ENCODE results near the gene ATAD2B.
A peak's percentile ranks its signal among the peaks of the same experiment; 100 is the strongest.
"Not testable (repeated sequence)": the region's sequence is repeated elsewhere in the genome, so short reads cannot be mapped to it uniquely, and the experiment has no call there.

The ATAD2B gene

DNA sequence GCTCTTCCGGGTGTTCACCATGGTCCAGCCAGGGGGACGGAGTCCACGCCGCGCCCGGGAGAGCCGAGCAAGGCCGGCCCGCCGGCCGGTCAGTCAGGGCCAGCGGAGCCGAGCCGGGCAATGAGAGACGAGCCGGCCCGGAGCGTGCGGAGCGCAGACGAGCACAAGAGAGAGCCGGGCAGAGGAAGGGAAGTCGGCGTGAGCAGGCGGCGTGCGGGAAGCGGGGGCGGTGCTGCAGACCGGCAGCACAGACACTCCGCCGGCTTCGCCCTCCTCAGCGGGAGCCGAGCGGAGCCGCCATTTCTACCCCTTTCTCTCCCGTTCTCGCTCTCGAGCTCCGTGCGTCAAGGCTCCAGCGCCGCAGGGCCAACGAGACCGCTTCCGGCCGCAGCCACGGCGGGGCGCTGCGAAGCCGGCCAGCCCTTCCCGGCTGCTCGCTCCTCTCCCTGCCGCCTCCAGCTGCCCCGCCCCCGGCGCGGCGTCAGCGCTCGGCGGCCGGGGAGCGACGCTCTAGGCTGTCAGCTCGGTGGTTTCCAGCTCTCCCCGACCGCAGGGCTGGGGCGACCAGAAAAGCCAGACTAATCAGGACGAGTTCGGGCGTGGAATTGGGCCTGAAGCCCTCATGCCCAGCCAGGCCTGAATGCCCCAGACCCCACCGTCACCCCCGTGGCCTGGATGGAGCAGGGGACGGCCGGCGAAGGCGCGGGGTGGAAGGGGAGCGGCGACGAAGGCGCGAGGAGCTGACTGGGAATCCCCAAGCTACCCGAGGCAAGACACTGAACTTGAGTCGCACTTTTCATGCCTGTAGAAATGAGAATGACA lies at the start of gene ATAD2B:
TSS of gene ATAD2B (minus strand) at position 374 of the 822 bp plus-strand sequence. CDS start at position 21, 353 bp downstream.
- DNase-seq = peak; percentile 44 to 56

DNA sequence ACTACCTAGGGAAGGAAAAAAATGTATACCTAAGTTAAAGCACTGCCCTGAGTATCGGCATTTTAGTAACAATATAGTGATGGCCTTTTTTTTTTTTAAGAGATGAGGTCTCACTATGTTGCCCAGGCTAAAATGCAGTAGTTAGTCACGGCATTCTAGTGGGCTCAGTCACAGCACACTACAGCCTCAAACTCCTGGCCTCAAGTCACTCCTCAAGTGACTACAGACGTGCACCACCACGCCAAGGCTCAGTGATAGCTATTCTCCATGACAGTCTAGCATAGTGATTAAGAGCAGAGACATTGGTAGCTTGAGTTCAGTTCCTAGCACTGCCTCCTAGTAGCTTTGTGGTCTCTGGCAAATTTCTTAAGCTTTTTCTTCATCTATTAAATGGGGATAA lies 40.9 kb upstream of the ATAD2B start:
- no peak for DNase-seq

DNA sequence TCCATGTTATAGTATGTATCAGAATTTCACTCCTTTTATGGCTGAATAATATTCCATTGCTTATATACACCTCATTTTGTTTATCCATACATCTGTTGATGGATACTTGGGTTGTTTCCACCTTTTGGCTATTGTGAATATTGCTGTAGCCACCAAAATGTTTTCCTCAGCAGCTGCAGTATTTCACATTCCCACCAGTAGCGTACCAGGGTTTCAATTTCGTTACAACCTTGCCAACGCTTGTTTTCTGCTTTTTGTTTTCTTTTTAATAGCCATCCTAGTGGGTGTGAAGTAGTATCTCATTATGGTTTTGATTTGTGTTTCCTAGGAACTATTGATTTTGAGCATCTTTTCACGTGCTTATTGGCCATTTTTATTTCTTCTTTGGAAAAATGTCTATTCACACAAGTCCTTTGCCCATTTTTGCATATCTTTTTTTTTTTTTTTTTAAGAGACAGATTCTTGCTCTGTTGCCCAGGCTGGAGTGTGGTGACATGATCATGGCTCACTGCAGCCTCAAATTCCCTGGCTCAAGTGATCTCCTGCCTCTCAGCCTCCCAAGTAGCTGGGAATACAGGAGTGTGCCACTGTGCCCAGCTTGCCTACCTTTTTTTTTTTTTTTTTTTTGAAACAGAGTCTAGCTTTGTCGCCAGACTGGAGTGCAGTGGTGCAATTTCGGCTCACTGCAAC lies 27.5 kb upstream of the ATAD2B start:
- no peak for DNase-seq

DNA sequence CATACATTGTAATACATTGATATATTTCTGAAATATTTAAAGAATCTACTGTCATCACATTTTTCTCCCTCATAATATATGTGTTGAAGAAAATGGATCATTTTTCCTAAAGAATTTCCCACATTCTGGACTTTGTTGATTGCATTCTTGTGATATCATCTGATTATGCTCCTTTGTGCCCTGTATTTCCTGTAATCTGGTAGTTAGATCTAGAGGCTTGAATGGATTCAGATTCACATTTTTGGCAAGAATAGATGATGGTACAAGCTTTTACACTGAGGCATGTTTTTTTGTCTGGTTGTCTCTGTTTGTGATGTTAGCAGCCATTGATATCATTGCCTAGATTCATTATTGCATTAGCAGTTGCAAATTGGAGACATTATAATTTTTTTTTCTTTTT lies 26.7 kb upstream of the ATAD2B start:
- DNase-seq = no peak

DNA sequence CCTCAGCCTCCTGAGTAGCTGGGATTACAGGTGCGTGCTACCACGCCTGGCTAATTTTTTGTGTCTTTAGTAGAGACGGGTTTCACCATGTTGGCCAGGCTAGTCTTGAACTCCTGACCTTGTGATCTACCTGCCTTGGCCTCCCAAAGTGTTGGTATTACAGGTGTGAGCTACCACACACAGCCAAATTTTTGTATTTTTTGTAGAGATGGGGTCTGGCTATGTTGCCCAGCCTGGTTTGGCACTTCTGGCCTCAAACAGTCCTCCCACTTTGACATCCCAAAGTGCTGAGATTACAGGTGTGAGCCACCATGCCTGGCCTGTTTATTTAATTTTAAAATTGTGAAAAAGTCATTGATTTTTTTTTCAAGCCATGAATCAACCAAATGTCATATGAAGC lies 25.6 kb upstream of the ATAD2B start:
- DNase-seq = not testable (repeated sequence)

DNA sequence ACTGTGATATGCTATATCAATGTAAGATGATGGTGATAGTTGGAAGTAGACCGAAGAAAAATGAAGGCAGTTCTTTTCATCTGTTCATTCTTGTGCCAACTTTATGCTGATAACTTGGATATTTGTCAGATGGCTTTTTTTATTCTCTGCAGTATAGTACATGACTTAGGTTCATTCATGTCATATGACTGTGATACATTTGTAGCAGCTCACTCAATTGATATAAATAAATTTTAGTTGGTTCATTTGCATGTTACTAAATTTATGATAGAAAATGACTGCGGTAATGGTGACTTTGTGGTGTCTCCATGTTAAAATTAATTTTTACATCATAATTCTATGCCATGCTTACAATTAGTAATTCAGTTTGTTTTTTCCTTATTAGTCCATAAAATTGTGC lies 20.4 kb upstream of the ATAD2B start:
- DNase-seq = no peak

DNA sequence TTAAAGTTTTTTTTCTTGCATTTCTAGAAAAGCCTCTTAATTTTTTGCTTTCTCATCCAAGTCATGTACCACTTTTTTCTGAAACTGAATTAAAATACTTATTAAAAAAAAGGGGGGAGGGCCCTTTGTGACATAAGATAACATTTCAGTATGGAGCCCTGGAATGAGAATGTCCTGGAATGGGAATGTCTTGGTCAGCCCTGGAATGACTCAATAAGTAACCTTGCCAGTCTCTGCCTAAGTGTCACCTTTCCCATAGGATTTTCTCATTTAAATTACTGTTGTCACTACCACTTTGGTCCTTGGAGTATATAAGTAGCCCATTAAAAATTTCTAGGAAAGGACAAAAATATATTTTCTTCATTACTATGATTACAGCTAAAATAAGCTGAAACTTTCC lies 18.1 kb upstream of the ATAD2B start:
- no peak for DNase-seq

DNA sequence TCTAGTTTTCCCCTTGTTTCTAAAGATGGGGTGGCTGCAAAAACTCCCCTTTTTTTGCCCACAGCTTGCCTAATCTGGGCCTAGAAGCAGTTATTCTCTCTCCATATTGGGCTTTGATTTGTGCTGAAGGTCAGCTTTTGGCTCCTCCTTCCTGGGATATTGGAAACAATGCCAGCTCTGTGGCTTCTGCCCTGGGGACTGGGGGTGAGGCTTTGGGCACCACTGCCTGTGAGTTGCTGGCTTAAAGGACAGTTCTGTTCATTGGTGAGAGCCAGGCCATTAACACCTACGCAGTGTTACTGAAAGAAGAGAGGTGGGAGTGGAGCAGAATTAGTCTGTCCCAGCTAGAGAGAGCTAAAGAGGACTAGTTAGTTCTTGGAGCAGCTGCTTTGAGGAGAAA lies 17.6 kb upstream of the ATAD2B start:
- DNase-seq = no peak

DNA sequence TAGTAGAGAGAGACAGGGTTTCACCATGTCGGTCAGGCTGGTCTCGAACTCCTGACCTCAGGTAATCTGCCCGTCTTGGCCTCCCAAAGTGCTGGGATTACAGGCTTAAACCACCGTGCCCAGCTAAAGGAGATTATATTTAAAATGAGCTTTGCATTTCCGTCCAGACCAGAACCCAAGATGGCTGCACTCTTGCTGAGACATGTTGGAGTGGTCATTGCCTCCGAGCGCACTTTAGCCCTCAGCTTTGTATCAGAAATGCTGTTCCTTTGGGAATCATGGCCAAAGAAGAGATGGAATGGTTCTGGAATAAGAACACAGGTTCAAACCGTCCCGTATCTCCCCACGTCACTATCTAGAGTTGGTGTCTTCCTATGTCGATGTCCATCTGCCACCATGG lies 16.7 kb upstream of the ATAD2B start:
- DNase-seq = no peak

DNA sequence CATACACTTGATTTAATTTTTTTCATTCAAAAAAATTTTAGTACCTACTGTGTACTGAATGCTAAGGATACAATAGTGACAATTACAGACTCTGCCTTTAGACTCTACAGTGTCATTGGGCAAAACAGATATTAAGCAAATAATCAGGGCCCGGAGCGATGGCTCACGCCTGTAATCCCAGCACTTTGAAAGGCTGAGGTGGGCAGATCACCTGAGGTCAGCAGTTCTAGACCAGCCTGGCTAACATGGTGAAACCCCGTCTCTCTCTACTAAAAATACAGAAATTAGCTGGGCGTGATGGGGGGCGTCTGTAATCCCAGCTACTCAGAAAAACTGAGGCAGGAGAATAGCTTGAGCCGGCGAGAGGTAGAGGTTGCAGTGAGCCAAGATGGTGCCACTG lies 14.7 kb upstream of the ATAD2B start:
- no peak for DNase-seq

DNA sequence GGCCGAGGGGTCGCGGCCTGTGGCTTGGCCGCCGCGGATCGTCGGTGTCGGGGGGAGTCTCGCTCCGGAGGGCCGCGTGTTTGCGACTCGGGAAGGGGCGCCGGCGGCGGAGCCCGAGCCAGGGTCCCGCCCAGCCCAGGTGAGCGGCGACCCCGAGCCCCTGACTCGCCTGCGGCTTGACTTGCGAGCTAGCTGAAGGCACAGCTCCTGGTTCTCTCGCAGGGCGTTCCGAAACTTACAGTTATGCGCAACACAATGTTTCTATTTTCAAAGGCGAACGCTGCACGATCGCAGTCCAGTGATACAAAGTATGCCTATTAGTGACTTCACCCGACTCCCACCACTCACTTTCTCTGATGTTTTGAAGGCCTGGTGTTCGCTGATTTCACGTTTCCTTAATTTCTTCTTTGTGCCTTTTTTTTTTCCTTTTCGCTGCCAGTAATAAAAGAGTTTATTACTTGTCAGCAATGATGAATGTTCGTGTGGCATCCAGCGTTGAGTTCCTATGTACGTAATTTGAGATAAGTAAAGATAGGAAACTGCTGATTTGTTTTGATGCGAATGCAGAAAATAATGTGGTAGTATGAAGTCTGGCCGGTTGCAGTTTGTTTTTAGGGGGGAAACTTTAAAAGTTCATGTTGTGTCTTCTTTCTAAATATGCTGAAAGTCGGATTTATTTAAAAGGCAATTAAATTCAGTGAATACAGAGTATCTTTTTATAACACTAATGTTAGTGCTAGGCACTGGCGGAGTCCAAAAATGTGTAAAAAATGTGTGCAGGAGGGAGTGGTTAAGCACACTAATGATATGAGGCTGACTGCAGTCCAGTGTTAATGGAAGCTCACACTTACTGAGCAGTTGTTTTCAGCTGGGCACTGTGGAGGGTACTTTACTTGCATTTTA lies 14.0 kb upstream of the ATAD2B start:
- DNase-seq = no peak

DNA sequence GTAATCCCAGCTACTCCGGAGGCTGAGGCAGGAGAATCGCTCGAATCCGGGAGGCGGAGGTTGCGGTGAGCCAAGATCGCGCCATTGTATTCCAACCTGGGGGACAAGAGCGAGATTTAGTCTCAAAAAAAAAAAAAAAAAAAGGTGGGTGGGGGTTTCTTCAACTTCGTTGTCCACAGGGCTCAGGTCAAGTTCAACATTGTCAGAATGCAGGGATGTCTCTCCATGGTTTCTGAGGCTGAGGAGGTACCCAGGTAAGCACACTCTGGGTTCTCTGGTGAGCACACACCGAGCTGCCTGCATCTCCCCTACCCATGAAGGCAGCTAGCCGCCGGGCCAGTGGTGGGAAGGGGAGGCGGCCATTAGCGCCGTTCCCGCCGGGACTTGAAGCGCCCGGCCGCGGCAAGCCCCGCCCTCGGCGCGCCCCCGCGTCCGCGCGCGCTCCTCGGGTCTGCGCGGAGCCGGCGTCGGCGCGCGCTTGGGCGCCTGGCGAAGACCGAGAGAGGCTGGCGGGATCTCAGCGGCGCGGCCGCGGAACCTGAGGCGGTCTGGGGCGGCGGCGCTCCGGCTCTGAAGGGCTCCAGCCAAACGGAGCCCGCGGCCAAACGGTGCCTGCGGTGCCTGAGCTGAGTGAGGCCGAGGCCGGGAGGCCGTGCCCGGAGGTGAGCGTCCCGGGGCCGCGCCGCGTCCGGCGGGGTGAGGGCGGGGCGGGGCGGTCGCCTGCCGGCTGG lies 13.2 kb upstream of the ATAD2B start, which contains the start of gene UBXN2A:
TSS of gene UBXN2A (plus strand) at position 477 of the 731 bp plus-strand sequence. CDS start 17,852 bp downstream, outside the sequence.
- DNase-seq = no peak

DNA sequence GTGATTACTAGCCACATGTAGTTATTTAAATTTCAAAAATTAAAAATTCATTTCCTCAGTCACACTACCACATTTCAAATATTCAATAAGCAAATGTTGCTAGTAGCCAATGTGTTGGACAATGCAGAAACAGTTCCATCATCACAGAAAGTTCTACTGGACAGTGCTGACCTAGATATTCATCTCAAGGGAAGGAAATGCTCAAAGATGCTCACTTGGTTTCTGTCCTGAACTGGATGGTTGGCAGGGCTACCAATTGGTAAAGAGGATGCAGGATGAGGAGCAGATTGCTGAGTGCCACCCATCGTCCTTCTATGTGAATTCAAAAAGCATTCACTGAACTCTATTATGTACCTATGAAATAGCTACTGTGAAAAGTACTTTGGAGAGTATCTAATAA lies 7.3 kb upstream of the ATAD2B start:
- no peak for DNase-seq

DNA sequence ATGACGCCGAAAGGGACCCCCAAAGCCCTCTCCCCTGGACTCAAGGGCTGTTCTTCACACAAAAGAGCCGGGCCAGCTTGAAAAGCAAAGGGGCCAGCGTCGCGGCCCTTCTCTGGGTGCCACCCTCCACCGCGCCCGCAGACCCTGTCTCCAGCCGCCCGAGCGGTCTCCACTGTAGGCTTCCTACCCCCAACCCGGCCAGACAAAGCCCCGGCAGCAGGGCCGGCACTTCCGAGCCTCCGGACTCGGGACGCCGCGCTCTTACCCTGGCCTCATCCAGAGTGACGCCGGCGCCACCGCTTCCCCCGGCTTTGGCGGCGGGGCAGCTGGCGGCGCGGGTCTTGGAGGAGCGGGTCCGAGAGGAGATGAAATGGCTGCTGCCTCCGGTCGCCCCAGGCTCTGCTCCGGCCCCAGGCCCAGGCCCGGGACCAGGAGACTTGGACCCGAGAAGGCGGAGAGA lies 603 bp downstream of the ATAD2B start:
- no peak for DNase-seq

DNA sequence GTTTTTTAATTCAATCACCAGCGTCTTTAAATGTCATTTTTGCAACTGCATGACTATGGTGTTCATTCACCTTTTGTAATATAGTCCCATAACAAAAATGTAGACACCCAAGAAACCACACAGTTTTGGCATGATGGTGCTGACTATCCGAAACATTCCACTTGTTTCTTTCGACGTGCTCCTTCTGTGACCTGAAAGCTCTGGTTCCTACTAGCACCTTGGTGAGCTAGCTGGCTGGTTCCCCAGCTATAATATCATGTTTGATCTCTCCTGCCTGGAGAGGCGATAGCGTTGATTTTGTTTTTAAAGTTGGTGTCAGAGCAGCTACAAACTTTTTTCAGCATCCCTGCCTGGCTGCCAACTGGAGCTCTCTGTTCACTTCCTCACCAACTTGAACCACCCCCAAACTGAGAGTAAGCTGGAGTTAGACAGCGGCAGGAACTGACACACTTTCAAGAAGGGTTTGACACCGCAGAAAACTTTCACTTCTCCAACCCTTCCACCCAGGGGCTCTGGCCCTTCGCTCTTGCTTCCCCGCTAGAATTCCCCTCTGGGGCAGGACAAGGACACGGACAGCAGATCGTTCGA lies 1.1 kb downstream of the ATAD2B start:
- no peak for DNase-seq

DNA sequence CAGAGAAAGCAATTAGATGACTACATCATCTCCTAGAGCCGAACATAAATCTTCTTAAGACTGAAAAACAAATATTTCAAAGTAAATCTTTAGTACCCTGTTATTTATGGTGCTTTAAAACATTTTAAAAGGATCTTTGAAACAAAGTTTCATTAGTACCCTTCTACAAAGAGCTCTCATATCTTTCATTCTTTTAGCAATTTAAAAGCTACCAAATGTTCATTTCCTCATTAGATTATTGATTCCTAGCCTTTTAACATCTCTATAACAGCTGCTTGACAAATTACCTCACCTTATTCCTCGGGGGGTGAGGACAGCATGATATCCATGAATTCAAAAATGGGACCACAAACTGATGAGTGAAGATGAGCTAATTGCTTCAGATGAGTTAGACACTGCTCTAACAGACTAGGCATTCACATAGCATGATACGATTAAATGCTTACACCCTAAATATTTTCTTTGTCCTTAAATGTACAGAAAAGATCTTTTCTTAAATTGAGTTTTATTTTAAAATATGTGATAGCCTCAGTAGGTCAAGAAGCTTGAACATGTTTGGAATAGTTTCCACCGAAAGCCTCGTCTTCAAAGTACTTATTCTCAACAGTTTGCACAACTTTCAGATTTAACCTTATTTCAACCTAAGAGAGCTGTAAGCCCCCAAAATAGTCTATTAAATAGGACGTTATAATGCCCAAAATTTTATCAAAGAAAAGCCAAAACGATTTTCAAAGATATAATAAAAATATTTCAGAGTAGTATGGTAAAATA lies 2.1 kb downstream of the ATAD2B start:
- DNase-seq = no peak

DNA sequence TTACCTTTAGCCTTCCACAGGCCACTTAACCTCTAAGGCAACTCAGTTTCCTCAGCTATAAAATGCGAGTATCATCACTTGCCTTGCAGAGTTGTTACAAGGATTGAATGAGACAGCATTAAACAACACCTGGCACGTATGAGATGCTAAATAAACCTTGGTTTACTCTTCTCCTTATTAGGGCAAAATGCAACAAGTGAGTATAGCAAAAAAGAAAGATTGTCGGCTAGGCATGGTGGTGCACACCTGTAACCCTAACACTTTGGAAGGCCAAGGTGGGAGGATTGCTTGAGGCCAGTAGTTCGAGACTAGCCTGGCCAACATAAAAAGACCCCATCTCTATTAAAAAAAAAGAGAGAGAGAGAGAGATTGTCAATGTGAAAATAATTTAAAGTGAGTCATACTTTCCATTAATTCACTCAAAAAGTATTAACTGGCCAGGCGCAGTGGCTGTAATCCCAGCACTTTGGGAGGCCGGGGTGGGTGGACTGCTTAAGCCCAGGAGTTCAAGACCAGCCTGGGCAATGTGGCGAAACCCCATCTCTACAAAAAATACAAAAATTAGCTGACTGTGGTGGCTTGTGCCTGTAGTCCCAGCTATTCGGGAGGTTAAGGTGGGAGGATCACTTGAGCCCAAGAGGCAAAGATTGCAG lies 8.0 kb downstream of the ATAD2B start:
- no peak for DNase-seq

DNA sequence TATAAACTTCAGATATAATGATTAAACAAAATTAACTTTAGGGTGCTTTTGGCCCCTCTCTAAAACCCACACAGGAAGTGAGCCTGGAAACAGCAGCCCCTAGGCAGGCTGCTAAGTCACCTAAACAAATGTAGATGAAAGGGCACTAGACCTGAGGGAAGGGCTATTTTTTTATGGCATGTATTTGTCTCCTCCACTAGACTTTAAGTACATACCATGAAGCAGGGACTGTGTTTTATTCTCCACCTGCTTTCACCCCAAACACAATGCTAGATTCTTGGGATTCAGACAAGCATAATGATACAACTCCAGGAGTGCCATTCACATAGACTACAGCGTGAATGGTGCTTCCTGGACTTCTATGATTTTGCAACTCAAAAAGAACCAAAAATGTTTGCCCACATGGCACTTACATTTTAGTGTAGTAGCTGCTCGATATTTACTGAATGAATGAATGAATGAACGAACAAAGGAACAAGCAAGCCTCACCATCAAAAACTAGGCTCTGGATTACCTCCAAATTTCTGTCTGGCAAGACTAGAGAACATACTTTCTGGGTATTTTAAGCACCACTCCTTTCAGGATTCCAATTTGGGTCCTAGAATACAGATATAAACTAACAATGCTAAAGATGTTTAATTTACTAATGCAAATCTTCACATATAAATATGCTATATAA lies 10.1 kb downstream of the ATAD2B start:
- no peak for DNase-seq

DNA sequence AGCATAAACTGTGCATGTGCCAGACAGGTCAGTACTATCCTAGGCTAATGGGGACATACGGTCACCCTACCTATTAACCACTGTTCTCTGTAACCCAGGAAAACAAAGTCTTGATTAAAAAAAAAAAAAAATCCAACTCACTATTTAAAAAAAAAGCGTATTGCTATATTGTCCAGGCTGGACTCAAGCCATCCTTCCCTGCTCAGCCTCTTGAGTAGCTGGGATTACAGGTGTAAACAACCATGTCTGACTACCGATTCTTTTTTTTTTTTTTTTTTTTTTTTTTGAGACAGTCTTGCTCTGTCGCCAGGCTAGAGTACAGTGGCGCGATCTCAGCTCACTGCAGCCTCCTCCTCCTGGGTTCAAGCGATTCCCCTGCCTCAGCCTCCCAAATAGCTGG lies 11.6 kb downstream of the ATAD2B start:
- DNase-seq = no peak

DNA sequence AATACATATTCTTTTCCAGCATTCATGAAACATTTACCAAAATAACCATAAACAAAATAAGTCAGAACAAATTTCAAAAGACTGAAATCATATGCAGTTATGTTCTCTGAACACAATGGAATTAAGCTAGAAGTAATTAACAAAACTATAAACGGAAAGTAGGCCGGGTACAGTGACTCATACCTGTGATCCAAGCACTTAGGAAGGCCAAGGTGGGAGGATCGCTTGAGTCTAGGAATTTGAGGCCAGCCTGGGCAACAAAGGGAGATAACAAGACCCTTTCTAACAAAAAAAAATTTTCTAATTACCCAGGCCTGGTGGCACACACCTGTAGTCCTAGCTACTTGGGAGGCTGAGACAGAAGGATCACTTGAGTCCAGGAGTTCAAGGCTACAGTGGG lies 14.9 kb downstream of the ATAD2B start:
- no peak for DNase-seq

Data from cerebellar nuclear complex (tissue), 1 donor.